CD14-positive monocyte (primary cell): ENCODE measurements around the gene CDK5RAP2. TPM values are rescaled to one million over a fixed set of nuclear protein-coding genes. Genes with fewer than 3 reads are reported as not detected.
A peak's percentile ranks its signal among the peaks of the same experiment; 100 is the strongest.

Experiments used
- DNase-seq, 3 donors: peaks; one replicate each; pipeline ENCODE4 v3.0.0-alpha.2; 2011 to 2022
- H2AFZ ChIP-seq: 2 replicates; pipeline ENCODE4 v1.6.0; 2012; ENCODE audit warnings: mild to moderate bottlenecking, low read depth, low read length, inconsistent platforms; ENCODE audit not compliant: insufficient read depth, poor library complexity, severe bottlenecking
- H3K27ac ChIP-seq, 2 donors: 1 replicate in 1 of 2; 2 replicates in 1 of 2; pipeline ENCODE4 v1.5.1; 2012 to 2013; ENCODE audit warnings: low read length in 2 of 2, control low read depth in 1 of 2, inconsistent platforms in 1 of 2, low read depth in 1 of 2, mild to moderate bottlenecking in 1 of 2
- H3K27me3 ChIP-seq, 2 donors: one replicate each; pipeline versions ENCODE4 v1.6.0 to v1.6.1; 2011 to 2013; ENCODE audit warnings: low read length in 2 of 2; ENCODE audit not compliant: control insufficient read depth in 2 of 2, insufficient read depth in 2 of 2
- H3K36me3 ChIP-seq, 2 donors: replicated peaks in 1 of 2; 1 replicate in 1 of 2; 2 replicates in 1 of 2; pipeline versions ENCODE4 v1.5.1 to v1.6.1; 2012 to 2013; ENCODE audit warnings: low read length in 2 of 2, control low read depth in 1 of 2, inconsistent platforms in 1 of 2, mild to moderate bottlenecking in 1 of 2; ENCODE audit not compliant: insufficient read depth in 2 of 2, control insufficient read depth in 1 of 2
- H3K4me1 ChIP-seq, 2 donors: 1 replicate in 1 of 2; 2 replicates in 1 of 2; pipeline versions ENCODE4 v1.5.1 to v1.6.1; 2012 to 2013; ENCODE audit warnings: low read length in 2 of 2, control low read depth in 1 of 2, inconsistent platforms in 1 of 2, mild to moderate bottlenecking in 1 of 2, moderate library complexity in 1 of 2; ENCODE audit not compliant: insufficient read depth in 2 of 2, control insufficient read depth in 1 of 2
- H3K4me2 ChIP-seq: replicated peaks from 2 replicates; pipeline ENCODE3; 2012; ENCODE audit warnings: low read length, moderate library complexity, mild to moderate bottlenecking; ENCODE audit not compliant: poor library complexity, severe bottlenecking; ENCODE audit errors: extremely low read depth
- H3K4me3 ChIP-seq, 3 experiments: fragments of 200-600 bp in 1 of 3; sonication (generic) in 1 of 3; replicated peaks in 1 of 3; 1 replicate in 2 of 3; 2 replicates in 1 of 3; pipeline ENCODE4 v1.5.1; 2011 to 2013; ENCODE audit warnings: low read length in 3 of 3, mild to moderate bottlenecking in 3 of 3, control low read depth in 2 of 3, low read depth in 2 of 3, inconsistent platforms in 1 of 3, moderate library complexity in 1 of 3
- H3K79me2 ChIP-seq: 2 replicates; pipeline ENCODE4 v1.6.0; 2012; ENCODE audit warnings: mild to moderate bottlenecking, control low read depth, inconsistent platforms, low read length, moderate library complexity; ENCODE audit not compliant: insufficient read depth
- H3K9ac ChIP-seq: 2 replicates; pipeline ENCODE4 v1.6.0; 2017; ENCODE audit warnings: low read length, mild to moderate bottlenecking; ENCODE audit not compliant: insufficient read depth, poor library complexity, severe bottlenecking
- H3K9me3 ChIP-seq, 2 donors: replicated peaks in 1 of 2; 1 replicate in 1 of 2; 2 replicates in 1 of 2; pipeline versions ENCODE4 v1.5.1 to v1.6.1; 2012 to 2013; ENCODE audit warnings: low read length in 2 of 2, control low read depth in 1 of 2; ENCODE audit not compliant: control insufficient read depth in 1 of 2, insufficient read depth in 1 of 2
- H4K20me1 ChIP-seq: 2 replicates; pipeline ENCODE4 v1.6.0; 2012; ENCODE audit warnings: mild to moderate bottlenecking, low read length, control low read depth, moderate library complexity; ENCODE audit not compliant: insufficient read depth
- H3K27ac Mint-ChIP-seq, 7 donors: one replicate each; pipeline ENCODE4 v1.8.0; 2020; ENCODE audit warnings: mild to moderate bottlenecking in 7 of 7, mixed read lengths in 7 of 7, moderate library complexity in 6 of 7, inconsistent platforms in 2 of 7
- H3K27me3 Mint-ChIP-seq, 3 donors: one replicate each; pipeline ENCODE4 v1.8.0; 2021 to 2022; ENCODE audit warnings: low read depth in 3 of 3, mild to moderate bottlenecking in 3 of 3, mixed read lengths in 3 of 3, moderate library complexity in 3 of 3, inconsistent platforms in 1 of 3
- H3K36me3 Mint-ChIP-seq, 2 donors: one replicate each; pipeline ENCODE4 v1.8.0; 2020; ENCODE audit warnings: mixed read lengths in 2 of 2, inconsistent platforms in 1 of 2, mild to moderate bottlenecking in 1 of 2
- H3K4me1 Mint-ChIP-seq: one replicate; pipeline ENCODE4 v1.8.0; 2020; ENCODE audit warnings: mild to moderate bottlenecking, mixed read lengths
- H3K4me3 Mint-ChIP-seq, 2 donors: one replicate each; pipeline ENCODE4 v1.8.0; 2020; ENCODE audit warnings: mild to moderate bottlenecking in 2 of 2, mixed read lengths in 2 of 2, moderate library complexity in 1 of 2
- H3K9me3 Mint-ChIP-seq, 7 donors: one replicate each; pipeline ENCODE4 v1.8.0; 2020 to 2022; ENCODE audit warnings: mixed read lengths in 7 of 7, mild to moderate bottlenecking in 6 of 7, moderate library complexity in 6 of 7, inconsistent platforms in 2 of 7
- WGBS: methylation state at CpG from one replicate; pipeline ENCODE4 v1.1.5; 2013; ENCODE audit warnings: missing lambda C conversion rate; ENCODE audit not compliant: insufficient coverage; 5-methylcytosine and 5-hydroxymethylcytosine counted together
- intact Hi-C, 2 donors: fragments of 100-400 bp; cut with micrococcal nuclease; formaldehyde crosslinking; loops; one replicate each; pipeline versions ENCODE4 v1.15.0 to v1.15.1; 2023
- polyA plus RNA-seq, 3 donors: library from polyadenylated mRNA; depleted of rRNA in 1 of 3; unstranded in 2 of 3; stranded (reverse) in 1 of 3; fragments of 300-500 nt in 2 of 3; fragments of >200 nt in 1 of 3; fragmentation: Illumina TruSeq in 2 of 3; gene quantifications; 1 replicate in 2 of 3; 2 replicates in 1 of 3; pipeline ENCODE4 v1.2.3, GENCODE V29; 2012 to 2021
- TF ChIP-seq, protein P1 (sequence below): fragments of 200-600 bp; IDR thresholded peaks from one replicate; pipeline ENCODE4 v1.8.0; 2022; ENCODE audit warnings: antibody characterized with exemption, mild to moderate bottlenecking

Gene CDK5RAP2
- polyA plus RNA-seq, 3 donors: 2.0 to 13.7 (median 6.1) TPM

DNA sequence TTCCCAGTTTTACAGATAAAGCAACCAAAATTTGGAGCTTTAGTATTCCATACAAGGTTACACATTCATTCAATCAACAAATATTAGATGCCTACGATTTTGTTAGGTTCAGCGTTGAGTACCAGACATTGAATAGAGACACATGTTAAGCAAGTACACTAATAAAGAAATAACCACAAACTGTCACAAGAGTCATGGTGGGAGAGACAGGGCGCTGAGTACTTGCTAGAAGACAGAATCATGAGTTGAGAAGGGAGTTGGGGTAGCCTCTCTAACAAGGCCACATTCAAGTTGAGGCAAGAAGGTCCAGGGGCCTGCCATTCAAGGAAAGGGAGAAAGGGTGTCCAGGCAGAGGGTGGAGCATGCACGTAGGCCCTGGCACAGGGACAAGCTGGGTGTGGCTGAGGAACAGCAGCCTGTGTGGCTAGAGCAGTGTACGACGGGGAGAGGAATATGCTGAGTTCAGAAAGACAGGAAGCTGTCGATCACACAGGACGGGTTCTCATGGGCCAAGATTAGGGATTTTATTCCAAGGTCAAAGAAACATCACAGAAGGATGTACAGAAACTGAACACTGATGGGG lies 17.0 kb downstream of the CDK5RAP2 start:
- Histone ChIP-seq H3K4me1 (peaks cover 3 to 8% of the 10 kb centered on the region in 2 donors), H3K27ac (no peak overlapping the region), H3K4me2 (no peak overlapping the region), H3K36me3 (peaks cover 49 to 95% of the 10 kb centered on the region in 2 donors), H2AFZ (no peak overlapping the region), H4K20me1 (no peaks in the 10 kb centered on the region), H3K27me3 (no peaks in the 10 kb centered on the region), H3K9me3 (no peaks in the 10 kb centered on the region), H3K4me3 (no peak overlapping the region), H3K79me2 (peaks cover 15% of the 10 kb centered on the region), H3K9ac (no peak overlapping the region)
- no peaks in the 10 kb centered on the region for H3K9me3 Mint-ChIP-seq
- DNase-seq: no peak
- no peak overlapping the region for H3K4me3 Mint-ChIP-seq
- TF ChIP-seq, protein P1, sequence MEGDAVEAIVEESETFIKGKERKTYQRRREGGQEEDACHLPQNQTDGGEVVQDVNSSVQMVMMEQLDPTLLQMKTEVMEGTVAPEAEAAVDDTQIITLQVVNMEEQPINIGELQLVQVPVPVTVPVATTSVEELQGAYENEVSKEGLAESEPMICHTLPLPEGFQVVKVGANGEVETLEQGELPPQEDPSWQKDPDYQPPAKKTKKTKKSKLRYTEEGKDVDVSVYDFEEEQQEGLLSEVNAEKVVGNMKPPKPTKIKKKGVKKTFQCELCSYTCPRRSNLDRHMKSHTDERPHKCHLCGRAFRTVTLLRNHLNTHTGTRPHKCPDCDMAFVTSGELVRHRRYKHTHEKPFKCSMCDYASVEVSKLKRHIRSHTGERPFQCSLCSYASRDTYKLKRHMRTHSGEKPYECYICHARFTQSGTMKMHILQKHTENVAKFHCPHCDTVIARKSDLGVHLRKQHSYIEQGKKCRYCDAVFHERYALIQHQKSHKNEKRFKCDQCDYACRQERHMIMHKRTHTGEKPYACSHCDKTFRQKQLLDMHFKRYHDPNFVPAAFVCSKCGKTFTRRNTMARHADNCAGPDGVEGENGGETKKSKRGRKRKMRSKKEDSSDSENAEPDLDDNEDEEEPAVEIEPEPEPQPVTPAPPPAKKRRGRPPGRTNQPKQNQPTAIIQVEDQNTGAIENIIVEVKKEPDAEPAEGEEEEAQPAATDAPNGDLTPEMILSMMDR: no peak
- peaks cover 75 to 78% of the 10 kb centered on the region in 2 donors for H3K36me3 Mint-ChIP-seq
- peak overlapping the region in 5 of 7 donors; percentile 22 to 84 (median 36) for H3K27ac Mint-ChIP-seq
- WGBS: 16% methylated on average over 5 of the region's 8 CpGs
- H3K4me1 Mint-ChIP-seq: peaks cover 10% of the 10 kb centered on the region
- H3K27me3 Mint-ChIP-seq: peaks cover 0 to 2% (median 0%) of the 10 kb centered on the region in 3 donors
- intact Hi-C loops: no loop called here

DNA sequence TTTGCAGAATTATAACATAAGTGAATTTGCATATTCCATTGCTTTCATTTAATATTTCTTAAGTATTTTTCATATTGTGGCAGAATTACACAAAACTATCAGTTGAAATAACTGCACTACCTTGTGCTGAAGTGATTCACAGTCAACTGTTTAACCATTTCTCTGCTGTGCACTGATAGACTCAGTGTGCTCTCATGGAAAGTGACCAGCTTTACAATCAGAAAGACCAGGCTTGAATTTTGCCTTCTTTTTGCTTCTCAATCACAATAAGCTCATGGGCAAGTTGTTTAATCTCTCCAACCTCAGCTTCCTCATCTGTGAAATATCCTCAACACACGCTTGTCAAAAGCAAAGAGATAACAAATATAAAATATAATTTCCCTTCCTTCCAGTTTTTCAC lies 18.3 kb downstream of the CDK5RAP2 start:
- Histone ChIP-seq H3K27me3 (no peaks in the 10 kb centered on the region), H4K20me1 (no peaks in the 10 kb centered on the region), H3K4me3 (no peak overlapping the region), H3K36me3 (peaks cover 37 to 82% of the 10 kb centered on the region in 2 donors), H3K4me1 (peaks cover 3 to 8% of the 10 kb centered on the region in 2 donors), H3K9me3 (no peaks in the 10 kb centered on the region), H3K27ac (no peak overlapping the region), H3K4me2 (no peak overlapping the region), H2AFZ (no peak overlapping the region), H3K79me2 (peaks cover 15% of the 10 kb centered on the region), H3K9ac (no peak overlapping the region)
- intact Hi-C loops: no loop called here
- H3K27ac Mint-ChIP-seq: no peak overlapping the region
- peaks cover 2 to 5% (median 2%) of the 10 kb centered on the region in 3 donors for H3K27me3 Mint-ChIP-seq
- no peak overlapping the region for H3K4me3 Mint-ChIP-seq
- WGBS: 60% methylated on average over 1 of the region's 1 CpG
- DNase-seq: no peak
- H3K9me3 Mint-ChIP-seq: no peaks in the 10 kb centered on the region
- H3K36me3 Mint-ChIP-seq: peaks cover 72 to 73% of the 10 kb centered on the region in 2 donors
- peaks cover 10% of the 10 kb centered on the region for H3K4me1 Mint-ChIP-seq
- TF ChIP-seq, protein P1: no peak
